Embryonic facial prominence (tissue), 1 donor: ENCODE data around the gene MAP3K2.
A peak's percentile ranks its signal among the peaks of the same experiment; 100 is the strongest.

Source experiments
- DNase-seq: peaks from one replicate; pipeline ENCODE4 v3.0.0-alpha.2; 2016; ENCODE audit errors: extremely low spot score

The MAP3K2 gene

DNA sequence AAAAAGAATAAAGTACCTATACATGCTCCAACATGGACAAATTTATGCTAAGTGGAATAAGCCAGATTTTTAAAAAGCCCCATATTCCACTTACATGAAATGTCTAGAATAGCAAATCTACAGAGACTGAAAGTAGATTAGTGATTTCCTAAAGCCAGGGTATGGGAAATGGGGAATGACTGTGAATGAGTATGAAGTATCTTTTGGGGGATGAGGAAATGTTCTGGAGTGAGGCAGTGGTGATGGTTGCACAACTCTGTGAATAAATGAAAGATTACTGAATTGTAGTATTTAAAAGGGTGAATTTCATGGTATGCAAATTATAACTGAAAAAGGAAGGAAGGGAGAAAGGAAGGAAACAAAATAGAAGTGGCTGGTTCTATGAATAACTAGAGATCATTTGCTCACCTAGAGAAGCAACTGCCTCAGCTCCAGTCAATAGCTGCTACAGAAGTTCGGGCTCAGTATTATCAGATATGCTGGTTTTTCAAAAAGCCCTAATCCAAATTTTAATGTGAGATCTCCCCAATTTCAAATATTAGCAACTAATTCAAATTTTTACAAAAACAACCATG, 39.3 kb downstream of the MAP3K2 start:
- no peak for DNase-seq

DNA sequence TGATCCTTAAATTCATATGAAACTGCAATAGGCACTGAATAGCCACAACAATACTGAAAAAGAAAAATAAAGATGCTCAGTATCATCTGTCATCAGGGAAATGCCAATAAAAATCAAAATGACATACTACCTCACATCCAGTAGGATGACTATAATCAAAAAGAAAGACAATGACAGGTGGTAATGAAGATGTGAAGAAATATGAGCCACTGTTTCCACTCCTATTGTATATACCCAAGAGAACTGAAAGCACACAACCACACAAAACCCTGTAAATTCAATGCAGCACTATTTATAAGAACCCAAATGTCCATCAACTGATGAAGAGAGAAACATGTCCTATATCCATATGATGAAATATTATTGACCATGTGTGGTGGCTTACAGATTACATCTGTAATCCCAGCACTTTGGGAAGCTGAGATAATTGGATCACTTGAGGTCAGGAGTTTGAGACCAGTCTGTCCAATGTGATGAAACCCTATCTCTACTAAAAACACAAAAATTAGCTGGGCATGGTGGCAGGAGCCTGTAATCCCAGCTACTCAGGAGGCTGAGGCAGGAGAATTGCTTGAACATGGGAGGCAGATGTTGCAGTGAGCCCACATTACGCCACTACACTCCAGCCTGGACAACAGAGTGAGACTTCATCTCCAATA, 39.9 kb downstream of the MAP3K2 start:
- no peak for DNase-seq

DNA sequence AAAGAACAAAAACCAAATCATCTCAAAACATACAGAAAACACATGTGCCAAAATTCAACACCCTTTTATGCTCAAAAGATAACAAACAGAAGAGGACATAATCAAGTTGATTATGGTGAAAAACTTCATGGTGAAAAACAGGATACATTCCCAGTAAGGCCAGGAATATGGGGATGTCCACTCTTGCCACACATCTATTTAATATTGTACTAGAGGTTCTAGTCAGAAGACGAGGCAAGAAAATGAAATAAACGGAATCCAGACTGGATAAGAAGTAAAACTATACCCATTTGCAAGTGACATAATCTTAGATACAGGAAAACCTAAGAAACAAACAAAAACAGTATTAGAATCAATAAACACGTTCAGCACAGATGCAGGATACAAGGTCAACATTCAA, 40.8 kb downstream of the MAP3K2 start:
- DNase-seq: no peak

DNA sequence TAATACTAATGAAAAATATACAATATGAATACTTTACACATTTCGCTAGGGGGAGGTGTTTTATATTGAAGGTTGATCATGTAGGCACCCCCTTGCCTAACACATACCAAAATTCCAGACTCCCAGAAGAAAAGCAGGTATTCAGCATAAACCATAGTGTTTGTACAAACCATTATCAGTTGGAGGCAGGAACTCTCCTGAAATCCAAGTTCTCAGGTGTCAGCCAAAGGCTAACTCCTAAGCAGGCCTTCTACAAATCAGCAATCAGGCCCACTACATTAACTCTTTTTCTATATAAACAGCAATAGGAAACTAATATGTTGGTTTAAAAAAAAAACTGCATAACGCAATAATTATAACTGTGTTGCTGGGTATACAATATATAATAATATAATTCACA, 44.5 kb downstream of the MAP3K2 start:
- DNase-seq: no peak

DNA sequence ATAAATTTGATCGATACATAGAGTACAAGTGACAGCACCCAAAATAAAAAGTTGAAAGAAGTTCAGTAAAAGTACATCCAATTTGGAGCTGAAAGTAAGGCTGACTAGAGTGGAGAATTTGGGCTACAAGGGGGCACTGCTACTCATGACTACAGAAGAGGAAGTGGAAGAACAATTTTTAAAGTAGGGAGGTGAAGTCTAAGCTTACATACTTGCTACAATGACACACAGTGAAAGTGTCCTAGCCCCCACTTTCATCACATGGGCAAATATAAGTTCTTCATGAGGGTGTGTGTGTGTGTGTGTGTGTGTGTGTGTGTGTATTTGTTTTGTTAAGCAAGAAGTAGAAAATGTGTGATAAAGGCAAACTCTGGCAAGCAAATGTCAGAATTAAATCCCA, 45.7 kb downstream of the MAP3K2 start:
- no peak for DNase-seq

DNA sequence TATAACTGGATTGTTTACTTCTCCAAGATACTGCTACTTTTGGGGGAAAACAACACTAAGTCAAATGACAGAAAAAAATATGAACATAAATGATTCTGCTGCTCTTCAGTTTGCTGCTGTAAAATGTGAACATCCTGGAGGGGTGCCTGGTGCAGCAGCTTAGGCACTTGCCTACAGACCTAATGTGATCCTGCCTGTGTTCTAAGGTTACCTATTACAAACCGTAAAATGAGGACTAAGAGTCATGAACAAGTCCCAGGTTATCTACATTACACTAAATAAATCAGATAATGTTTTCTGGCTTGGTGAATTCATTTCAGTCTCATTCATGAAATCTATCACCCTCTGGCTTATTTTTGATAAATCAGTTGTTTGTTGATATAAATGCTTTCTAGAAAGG, 55.4 kb downstream of the MAP3K2 start:
- no peak for DNase-seq

DNA sequence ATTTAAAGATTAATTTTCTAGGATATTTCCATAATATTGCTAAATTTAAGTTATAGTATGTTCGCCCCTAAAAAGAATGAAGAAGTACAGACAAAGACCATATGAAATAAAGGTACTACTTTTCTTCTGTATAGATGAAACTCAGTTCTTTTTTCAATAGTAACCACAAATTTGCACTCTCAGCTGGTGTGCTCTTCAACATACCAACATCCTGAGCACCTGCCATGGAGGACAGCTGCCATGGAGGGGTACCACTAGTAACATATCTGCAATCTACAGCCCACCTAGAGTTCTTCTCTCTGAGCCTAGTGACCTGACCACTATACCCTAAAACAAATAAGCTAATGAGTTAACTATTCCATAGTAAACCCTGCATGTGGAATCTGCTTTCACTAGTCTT, 57.0 kb downstream of the MAP3K2 start:
- DNase-seq: no peak

DNA sequence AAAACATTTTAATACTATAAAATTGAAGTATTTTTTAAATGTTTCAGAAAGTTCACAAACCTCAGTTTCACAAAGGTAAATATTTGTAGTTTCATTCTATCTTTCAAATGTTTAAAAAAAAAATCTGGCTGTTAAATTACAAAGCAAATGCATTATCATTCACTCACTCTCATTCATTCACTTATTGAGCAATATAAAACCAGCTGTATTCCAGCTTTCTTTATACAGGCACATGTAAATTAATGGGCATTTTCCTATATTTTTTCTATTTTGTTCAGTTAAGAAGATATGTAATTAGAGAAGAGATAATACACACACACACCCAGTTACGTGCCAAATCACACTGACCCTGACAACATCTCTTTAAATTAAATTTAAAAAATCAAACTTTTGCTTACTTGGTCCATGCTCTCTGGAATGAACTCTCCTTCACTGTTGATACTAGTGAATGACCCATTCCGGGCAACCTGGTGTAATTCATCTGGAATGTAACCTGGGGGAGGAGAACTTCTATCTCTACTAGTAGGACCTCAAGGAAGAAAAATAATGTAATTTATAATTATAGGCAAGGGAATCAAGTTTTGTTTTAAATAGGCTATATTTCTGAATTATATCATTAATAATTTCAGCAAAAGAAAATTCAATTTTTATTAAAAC, 61.4 kb downstream of the MAP3K2 start:
- DNase-seq: no peak

DNA sequence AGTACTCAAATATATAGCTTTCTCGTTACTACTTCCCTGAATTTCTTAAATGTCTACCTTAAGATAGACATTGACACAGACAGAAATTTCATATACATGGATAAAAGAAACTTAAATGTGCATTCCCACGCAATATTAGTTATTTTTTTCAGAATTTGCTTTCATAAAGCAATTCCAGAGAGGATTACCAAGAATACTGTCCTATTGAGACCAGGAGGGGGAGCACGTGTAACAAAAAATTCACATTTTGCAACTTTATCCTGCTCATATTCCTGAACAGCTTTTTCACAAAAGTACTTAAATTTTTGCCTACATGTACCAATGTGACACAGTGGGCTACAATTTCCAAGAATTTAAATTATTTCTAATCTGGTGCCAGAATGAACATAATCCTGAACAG, 63.1 kb downstream of the MAP3K2 start:
- peak; percentile 59 for DNase-seq

DNA sequence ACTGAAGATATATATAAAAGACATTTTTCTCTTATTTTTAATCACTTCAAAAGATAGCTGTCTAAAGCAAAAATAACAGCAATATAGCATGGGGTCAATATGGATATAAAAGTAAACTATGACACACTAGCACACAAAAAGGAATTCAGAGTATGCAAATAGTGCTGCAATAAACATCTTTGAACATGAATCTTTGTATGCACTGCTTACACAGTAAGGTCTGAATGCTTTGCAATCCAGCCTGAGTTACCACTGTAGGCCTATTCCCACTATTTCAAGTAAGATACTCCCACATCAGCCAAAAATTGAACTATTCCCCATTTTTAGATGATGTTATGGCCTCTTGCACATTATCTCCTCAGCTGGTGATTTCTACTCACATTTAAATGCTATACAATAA, 66.5 kb downstream of the MAP3K2 start:
- DNase-seq: no peak

DNA sequence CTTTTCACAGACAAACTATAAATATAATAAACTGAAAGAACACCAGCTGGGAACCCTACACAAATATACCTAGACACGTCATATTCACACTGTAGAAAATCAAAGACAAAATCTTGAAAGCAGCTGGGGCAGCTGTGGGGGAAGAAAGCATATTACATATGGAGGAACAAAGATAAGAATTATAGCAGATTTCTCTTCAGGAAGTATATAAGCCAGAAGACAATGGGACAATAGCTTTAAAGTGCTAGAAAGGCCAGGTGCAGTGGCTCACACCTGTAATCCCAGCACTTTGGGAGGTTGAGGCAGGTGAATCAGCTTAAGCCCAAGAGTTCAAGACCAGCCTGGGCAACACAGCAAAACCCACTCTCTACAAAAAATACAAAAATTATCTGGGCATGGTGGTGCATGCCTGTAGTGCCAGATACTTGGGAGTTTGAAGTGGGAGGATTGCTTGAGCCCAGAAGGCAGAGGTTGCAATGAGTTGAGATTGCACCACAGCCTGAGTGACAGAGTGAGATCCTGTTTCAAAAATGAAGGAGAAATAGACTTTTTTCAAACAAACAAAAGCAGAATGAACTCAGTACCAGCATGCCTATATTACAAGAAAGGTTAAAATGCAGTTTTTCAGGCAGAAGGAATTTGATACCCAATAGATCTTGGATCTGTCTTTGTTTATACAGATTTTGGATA, 67.0 kb downstream of the MAP3K2 start:
- DNase-seq: no peak

DNA sequence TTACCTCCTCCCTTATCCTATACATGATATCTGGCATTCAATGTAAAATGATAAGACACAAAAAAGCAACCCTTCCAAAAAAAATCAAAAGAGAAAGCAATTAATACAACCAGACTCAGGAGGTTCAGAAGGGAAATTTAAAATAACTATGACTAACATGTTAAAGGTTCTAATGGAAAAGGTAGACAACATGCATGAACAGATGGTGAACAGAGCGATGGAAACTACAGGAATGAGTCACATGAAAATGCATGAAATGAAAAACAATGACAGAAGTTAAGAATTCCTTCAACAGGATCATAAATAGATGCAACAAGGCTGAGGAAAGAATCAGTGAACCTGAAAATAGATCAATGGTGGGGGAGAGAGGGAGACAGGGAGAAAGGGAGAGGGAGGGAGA, 67.7 kb downstream of the MAP3K2 start:
- DNase-seq: no peak

DNA sequence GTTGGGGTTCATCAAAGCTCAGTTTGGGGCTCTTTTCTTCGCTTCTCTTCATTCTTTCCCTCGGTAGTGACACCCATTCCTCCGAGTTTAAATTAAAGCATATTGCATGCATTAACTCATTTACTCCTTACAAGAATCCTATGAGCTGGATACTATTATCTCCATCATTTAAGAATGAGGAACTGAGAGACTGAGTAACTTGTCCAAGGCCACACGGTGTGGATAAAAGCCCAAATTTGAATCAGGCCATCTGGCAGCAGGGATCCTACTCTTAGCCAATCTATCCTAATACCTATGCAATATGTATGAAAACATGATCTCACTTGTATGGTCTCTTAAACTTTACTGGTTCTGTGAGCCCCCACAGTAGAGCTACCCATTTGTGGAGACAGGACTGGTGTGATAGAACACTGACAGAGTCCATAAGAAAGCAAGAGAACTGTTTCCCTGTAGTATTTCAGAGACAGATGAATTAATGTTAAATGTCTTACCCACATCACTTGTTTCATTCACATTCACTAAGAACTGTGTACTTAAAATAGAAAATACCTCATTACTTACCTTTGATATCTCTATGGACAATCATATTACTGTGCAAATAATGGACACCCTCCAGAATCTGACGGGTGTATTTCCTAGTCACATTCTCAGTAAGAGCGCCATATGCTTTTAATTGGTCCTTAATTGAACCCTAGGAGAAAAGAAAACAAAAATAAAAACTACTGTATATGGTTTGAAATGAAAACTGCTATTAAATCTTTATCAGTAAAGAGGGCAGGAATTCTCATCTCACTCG, 73.4 kb downstream of the MAP3K2 start:
- no peak for DNase-seq

DNA sequence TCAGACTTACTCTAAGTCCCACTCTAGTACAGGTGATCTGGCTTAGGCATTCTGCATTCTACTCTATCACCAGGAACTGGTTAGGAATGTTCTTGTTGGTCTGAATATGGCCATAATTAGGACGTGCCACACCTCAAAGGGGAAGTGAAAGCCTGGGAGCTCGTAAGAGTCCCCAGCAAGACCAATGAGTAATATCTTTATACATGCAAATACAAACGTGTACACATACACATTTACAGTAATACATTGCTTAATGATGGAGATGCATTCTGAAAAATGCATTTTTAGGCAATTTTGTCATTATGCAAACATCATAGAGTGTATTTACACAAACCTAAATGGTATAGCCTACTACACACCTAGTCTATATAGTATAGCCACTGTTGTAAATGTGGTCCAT, 74.4 kb downstream of the MAP3K2 start:
- no peak for DNase-seq

DNA sequence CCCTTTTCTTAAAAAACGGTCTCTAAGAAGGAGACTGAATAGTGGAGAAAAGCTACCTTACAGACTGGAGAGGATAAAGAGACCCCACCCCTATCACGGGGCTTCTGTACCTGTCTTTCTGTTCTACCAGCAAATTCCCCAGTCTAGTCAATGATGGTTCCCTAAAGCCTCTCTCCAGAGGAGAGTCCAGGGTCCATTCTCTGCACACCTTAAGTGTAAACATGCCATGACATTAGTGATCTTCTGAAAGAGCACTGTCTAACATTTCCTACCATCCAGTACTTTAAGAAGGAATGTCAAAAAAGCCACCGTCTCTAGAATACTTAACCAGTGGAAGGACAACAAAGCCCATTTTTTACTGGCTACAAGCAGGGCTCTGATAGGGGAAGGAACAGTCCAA, 76.8 kb downstream of the MAP3K2 start:
- no peak for DNase-seq

DNA sequence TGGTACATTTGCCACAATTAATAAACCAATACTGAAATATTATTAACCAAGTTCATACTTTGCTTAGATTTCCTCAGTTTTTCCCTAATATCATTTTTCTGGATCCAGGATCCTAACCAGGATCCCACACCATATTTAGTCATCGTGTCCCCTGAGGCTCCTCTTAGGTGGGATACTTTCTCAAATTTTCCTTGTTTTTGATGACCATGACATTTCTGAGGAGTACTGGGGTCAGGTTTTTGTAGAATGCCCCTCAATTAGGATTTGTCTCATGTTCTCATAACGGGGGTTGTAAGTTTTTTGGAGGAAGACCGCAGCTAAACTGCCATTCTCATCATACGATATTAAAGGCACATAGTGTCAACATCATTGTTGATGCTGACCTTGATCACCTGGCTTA, 78.3 kb downstream of the MAP3K2 start:
- DNase-seq: no peak

DNA sequence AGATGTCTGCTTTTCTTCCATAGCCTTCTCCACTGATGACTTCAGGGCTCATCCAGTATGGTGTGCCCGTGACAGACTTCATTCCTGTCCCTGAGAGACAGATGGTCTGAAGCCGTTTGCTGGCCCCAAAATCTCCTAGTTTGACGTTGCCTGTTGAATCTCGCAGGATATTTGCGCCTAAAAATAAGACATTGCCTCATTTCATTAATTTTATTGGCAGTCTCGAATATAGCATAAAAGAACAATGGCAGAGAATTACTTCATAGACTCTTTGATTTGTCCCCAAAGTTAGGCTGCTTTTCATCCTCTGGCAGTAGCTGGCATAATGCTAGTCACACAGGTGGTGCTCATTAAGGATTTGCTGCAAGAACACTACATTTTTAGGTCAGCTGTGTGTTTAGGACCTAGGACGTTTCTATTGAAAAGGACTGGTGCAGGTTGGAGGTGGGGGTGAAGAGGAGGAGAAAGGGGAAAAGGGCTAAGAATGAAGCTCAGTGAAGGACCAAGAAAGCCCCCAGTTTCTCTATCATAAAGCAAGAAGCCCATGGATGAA, 79.1 kb downstream of the MAP3K2 start:
- DNase-seq: no peak

DNA sequence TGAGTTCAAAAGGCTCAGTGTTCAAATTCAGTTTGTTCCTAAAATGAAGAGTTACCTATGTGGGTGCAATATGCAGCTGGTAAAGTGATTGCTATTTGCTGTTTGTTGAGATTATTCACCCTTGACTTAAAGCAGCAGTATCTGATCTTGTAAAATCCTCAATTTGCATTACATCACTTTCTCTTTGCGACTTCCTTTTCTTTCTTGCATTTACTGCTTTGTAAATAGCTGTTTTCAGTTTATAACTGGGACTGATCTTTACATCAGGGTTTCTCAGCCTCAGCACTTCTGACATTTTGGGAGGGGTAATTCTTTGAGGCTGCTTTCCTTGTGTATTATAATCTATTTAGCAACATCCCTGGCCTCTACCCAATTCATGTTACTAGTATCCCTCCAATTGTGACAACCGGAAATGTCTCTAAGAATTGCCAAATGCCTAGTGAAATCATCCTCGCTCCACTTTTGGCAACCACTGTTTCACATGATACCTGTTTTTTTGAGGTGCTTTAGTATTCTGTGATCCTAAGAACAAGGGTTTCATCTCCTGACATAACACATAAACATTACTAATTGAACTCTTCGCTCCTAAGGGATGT, 81.7 kb downstream of the MAP3K2 start:
- DNase-seq: no peak

DNA sequence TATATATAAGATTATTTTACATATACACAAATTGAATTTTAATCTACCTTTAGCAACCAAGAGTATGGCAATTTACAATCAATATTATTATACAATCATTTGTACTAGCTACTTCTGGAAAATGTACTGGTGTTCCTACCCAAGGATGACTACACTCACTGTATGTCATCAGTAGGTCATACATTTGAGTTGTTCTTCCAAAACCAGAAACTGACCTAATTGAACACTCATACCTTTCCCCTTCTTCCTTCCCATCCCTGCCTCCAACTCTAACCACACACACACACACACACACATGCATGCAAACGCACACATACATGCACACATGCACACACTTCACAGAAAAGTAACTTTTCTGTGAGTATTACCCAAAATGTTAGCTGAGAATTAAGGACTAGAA, 85.6 kb downstream of the MAP3K2 start:
- DNase-seq: no peak

DNA sequence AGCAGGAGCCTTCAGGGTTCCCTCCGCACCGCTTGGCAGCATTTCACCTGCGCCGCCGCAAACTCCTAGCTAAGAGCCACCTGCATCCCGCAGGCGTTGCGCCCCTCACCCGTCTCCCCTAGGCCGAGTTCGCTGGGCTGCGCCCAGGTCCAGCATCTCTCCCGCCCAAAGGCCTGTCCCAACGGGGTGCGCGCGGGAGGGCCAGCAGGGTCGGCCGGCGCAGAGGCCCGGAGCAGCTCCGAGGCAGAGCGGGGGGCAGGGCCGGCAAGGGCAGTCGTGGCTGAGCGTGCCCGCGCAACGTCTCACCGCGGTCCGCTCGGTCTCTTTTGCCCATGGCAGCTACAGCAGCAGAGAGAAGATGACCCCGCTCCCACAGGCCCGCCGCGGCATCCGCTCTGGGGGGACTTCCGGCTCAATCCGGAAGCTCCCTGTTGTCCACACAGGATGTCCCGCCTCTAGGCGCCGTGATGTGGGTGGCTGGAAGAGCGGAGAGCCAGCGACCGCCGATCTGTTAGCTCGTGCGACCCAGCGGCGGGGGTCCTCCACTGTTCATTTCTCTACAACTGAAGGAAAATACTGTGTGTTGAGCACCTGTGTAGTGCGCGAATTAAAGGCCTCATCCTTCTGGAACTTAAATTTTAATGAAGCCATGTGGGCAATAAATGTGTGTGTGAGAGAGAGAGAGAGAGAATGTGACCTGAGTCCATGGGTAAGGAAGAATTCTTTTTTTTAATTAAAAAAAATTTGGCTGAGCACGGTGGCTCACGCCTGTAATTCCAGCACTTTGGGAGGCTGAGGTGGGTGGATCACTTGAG, 93.8 kb downstream of the MAP3K2 start, which contains the start of gene ERCC3:
Gene ERCC3, minus strand, starts transcription at position 397 of the 815 bp plus-strand sequence. Its CDS starts 63 bp downstream, at position 334.
- peak; percentile 65 for DNase-seq
